HG02798 (cell line): Measurements from ENCODE around the gene FLYWCH1.

Experiments
- ATAC-seq: cut with Tn5 transposase; IDR thresholded peaks from one replicate; pipeline ENCODE4 v1.9.1; 2021; ENCODE audit warnings: mild to moderate bottlenecking; ENCODE audit not compliant: unreplicated experiment, poor library complexity

The FLYWCH1 gene

DNA sequence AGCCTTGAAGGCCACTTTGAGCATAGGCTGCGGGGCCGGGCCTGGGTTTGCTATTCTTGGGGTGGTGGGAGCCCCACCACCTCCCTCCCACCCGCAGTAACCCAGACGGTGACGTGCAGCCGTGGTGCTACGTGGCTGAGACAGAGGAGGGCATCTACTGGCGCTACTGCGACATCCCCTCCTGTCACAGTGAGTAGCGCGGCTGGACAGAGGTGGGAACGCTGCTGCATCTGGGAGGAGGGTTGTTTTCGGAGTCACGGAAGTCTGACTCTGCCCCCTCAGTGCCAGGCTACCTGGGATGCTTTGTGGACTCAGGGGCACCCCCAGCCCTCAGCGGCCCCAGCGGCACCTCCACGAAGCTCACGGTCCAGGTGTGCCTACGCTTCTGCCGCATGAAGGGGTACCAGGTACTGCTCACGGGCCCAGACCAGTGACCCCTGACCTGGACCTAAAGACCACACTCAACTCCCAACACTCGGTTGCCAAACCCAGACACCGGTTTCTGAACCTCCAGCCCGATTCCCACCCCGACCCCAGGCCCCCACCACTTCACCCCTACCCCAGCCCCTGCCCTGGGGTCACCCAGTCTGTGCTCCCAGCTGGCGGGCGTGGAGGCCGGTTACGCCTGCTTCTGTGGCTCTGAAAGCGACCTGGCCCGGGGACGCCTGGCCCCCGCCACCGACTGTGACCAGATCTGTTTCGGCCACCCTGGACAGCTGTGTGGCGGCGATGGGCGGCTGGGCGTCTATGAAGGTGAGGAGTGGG lies 54.5 kb downstream of the FLYWCH1 start:
- no peak for ATAC-seq

DNA sequence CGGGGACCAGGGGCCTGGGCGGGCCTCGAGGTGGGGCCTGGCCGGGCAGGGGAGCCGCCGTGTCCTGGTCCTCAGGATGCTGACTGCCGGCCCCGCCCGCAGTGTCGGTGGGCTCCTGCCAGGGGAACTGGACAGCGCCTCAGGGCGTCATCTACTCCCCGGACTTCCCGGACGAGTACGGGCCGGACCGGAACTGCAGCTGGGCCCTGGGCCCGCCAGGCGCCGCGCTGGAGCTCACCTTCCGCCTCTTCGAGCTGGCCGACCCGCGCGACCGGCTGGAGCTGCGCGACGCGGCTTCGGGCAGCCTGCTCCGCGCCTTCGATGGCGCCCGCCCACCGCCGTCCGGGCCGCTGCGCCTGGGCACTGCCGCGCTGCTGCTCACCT lies 55.1 kb downstream of the FLYWCH1 start:
- ATAC-seq = no peak

DNA sequence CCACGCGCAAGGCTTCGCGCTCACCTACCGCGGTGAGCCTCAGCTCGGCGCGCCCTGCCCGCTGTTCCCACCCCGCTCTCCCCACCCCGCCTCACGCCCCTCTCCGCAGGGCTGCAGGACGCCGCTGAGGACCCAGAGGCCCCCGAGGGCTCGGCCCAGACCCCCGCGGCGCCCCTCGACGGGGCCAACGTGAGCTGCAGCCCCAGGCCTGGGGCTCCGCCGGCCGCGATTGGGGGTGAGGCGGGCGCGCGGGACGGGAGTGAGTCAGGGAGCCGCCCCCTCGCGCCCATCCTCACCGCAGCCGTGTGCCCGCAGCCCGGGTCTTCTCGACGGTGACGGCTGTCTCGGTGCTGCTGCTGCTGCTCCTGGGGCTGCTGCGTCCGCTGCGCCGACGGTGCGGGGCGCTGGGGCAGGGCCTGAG lies 55.5 kb downstream of the FLYWCH1 start:
- no peak for ATAC-seq

DNA sequence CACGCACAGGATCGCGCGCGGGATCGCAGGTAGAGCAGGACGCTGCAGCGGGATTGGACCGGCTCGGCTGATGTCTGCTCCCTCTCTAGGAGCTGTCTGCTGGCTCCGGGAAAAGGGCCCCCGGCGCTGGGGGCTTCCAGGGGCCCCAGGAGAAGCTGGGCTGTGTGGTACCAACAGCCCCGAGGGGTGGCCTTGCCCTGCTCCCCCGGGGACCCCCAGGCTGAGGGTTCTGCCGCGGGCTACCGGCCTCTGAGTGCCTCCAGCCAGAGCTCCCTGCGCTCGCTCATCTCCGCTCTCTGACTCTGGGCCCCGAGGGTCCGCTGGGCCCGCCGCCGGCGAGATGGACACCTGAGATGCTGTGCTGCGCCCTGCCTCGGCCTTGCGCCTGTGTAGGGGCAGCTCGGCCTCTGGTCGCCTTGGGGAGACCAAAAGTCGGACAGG lies 56.0 kb downstream of the FLYWCH1 start:
- no peak for ATAC-seq

DNA sequence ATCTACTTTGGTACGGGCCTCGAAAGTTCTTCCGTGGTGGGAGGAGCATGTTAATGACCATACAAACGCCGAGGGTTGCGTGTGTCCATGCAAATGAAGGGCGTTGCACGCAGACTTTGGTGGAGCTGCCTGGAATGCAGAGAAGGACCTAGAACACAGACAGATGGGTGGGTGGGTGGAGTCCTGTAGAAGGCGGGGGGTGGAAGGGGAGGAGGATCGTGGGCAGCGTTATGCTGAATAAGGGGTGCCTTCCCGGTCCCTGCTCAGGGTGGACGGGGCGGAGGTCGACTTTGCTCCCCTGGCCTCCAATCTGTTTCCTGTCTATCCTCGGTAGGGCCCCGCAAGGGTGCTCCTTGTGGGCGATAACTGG lies 56.6 kb downstream of the FLYWCH1 start:
- no peak for ATAC-seq

DNA sequence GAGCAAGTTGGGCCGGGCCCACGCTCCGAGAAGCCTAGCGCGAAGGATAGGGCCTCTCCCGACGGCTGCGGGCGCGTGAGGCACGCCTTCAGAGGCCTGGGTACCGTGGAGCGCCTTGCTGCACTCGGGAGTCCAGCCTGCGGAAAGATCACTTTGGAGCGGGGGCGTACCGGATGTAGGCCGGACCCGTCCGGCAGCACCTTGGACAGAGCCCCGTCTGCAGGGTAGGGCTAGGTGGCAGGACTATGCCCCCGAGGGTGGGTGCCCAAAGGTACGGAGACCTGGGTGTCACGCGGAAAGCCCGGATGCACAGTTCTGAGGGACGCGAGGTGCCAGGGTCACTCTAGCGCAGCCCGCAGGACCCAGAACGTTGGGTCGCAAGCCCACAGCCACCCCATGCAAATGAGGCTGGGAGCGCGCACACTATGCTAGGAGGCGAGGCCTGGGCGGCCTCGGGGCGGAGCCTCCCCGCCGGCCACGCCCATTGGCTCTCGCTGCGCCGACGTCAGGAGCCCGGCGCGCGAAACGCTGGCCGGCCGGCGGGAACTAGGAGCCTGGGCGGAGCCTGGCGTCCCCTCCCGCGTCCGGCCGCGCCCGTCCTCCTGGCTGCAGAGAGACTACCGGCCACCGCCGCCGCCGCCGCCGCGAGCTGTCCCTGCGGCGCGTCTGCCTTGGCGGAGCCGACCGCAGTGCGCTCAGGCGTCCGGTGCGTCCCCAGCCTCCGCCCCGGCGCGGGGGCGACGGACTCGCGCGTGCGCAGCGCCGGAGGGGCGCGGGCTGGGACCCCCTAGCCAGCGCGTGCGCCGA lies 57.2 kb downstream of the FLYWCH1 start, which contains the start of gene PAQR4:
Gene PAQR4, plus strand, starts transcription at position 611 of the 807 bp plus-strand sequence. CDS start 327 bp downstream, outside the sequence.
- peak; percentile 81 for ATAC-seq

DNA sequence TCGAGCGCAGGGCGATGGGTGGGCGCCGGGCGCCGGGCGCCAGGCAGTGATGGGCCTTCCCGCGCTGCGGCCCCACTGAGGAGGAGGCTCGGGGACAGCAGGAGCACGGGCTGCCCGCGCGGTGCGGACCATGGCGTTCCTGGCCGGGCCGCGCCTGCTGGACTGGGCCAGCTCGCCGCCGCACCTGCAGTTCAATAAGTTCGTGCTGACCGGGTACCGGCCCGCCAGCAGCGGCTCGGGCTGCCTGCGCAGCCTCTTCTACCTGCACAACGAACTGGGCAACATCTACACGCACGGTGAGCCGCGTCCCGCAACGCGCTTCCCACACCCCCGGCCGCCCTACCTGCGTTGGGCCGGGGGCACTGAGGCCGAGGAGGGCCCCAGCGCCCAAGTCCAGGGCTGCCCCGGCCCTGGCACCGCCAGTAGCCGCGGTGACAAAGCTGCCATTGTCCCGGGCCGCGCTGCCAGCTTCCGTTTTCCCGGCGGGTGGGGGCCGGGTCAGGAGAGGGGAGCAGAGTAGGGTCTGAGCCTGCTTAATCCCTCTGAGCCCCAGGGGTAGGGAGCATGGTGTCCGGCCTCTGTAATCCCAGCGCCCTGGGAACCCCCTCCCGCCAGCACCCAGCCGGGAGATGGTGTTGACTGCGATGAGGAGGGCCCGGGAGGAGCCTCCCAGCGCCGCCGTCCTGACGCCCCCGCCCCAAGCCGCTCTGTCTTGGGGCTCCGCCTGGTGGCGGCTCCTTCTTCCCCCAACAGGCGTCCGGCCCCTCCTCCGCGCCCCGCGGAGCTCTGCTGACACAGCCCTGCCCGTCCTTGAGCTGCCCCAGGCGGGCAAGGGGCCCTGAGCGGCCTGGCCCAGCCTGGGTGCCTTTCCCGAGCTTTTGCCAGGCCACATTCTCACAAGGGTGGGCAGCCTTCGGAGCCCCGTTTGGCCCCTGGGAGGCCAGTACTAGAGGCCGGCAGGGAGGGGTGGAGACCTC lies 58.1 kb downstream of the FLYWCH1 start:
- peak; percentile 41 for ATAC-seq

DNA sequence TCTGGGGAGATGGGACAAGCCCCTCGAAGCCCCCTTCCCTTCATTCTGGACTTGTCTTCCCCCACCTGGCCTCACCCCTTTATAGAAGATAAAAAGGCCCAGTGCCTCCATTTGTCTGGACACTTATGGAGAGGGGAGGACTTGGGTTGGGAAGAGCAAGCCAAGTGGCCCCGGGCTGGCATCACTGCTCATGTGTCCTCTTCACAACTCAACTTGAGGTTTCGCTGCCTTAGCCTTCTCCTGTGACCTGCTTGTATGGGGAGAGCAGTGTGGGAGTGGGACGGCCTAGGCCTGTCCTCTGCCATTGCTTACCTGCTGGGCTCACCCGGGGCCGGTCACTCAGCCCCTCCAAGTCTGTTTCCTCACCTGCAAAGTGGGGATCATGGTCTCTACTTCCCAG lies 58.8 kb downstream of the FLYWCH1 start:
- ATAC-seq = no peak

DNA sequence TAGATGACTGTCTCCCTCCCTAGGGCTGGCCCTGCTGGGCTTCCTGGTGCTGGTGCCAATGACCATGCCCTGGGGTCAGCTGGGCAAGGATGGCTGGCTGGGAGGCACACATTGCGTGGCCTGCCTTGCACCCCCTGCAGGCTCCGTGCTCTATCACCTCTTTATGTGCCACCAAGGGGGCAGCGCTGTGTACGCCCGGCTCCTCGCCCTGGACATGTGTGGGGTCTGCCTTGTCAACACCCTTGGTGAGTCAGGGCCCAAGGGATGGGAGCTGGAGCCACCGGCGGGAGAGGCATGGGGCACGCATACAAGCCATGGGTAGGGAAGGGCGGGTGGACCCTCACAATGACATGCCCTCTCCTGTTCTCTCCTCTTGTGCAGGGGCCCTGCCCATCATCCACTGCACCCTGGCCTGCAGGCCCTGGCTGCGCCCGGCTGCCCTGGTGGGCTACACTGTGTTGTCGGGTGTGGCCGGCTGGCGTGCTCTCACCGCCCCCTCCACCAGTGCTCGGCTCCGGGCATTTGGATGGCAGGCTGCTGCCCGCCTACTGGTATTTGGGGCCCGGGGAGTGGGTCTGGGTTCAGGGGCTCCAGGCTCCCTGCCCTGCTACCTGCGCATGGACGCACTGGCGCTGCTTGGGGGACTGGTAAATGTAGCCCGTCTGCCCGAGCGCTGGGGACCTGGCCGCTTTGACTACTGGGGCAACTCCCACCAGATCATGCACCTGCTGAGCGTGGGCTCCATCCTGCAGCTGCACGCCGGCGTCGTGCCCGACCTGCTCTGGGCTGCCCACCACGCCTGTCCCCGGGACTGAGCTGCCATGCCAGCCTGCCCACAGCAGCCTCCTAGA lies 59.6 kb downstream of the FLYWCH1 start:
- ATAC-seq = no peak

DNA sequence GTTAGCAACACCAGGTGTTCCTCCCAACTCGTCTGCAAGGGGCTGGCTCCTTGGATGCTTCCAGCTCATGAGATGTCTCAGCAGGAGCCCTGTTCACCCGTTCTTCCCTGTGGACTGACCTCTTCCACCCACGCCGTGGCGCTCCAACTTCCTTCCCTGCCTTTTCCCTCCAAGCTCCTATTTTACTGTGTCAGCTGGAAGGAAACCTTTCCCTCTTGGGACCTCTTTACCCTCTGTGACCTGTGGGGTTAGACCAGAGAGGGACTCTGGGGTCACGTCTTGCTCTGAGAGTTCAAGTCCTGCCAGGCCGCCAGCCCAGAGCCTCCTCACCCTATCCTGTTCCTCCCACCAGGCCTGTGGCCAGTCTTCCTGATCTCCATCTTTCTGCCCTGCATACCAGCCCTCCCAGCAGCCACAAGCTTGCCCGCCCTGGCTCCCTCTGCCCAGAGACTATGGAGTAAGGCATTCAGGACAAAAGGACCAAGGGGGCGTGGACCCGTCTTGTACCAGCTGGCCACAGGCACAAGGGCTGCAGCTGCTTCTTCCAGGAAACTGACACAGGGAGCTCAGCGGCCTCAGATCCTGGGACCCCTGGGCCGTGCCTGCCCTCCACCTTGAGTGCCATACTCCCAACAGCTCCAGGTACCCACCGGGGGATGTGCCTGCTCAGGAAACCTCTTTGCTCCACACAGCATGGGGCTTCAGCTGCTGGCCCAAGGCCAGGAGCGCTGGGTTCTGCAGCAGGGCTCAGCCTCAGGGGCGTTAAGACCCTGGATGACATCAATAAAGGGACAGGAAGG lies 60.5 kb downstream of the FLYWCH1 start:
- no peak for ATAC-seq

DNA sequence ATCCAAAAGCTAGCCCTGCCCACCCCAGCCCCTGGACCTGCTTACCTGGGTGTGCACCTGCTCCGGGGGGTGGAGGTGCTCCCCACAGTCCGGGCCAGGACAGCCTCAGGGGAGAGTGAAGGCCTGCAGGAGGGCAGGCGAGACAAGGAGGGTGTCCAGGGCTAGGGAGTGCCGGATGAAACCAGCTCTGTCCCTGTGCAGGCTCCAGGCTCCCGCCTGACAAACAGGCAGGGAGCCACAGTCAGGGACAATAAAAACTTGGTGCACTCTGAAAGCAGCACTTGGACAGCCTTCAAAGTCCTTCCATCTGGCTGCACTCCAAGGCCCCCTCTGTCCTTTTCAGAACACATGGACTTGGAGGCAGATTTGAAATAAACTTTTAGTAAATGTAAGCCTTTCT lies 61.4 kb downstream of the FLYWCH1 start:
- no peak for ATAC-seq

DNA sequence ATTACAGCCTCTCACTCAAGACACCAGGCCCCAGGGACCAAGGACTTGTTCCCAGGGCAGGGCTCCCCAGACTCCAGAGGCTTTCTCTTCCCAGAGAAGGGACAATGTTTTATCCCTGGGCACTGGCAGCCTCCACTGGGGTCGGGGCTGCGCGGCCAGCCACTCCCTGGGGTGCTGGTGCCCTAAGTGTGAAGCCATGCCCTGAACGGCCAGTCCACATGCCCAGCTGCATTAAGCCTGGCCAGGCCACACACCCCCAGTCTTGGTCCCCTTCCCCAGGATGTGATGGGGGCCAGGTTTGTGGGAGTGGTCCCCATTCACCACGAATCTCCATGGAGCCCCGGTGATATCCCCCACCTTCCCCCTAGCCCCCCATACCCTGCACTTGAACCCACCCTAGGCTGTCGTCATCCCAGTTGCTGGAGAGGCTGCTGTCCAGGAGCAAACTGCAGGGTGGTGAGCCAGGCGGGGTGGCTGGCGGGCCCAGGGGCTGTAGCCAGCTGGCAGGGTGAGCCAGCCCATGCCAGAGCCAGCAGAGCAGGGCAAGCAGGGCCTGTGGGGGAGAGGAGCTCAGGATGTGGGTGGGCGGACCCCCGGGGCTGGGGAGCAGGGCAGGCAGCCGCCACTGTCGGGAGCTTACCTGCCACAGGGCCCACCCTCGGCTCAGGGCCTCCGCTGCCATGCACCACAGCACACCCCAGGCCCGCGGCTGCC lies 62.0 kb downstream of the FLYWCH1 start:
- no peak for ATAC-seq

DNA sequence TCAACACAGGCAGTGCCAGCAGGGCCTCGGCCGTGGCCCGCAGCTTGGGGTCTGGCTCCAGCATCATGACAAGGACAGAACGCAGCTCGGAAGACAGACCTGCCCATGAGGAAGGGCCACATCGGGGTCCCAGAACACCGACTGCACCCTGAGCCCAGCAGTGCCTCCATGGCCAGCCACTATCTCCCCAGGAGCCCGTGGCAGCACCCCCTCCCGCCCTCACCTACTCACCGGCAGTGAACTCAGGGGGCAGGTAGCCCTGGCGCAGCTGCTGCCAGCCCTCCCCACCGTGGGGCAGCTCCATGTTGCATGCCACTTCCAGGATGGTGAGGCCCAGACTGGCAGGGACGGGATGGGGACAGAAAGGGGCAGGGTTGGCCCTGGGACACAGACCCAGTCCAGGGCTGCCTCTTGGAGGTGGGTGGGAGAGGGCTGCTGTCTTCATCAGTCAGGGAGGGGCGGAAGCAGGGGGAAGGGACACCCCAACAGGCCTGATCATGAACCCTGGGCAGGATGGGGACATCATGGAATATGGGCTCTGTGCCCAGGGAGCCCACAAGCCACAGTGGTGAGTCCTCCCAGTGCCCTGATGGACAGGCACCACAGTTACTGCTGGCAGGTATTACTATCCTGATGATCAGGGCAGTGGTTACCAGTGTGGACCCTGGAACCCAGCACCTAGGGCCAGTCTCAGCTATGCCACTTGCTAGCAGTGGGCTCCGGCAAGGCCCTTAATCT lies 62.8 kb downstream of the FLYWCH1 start:
- no peak for ATAC-seq

DNA sequence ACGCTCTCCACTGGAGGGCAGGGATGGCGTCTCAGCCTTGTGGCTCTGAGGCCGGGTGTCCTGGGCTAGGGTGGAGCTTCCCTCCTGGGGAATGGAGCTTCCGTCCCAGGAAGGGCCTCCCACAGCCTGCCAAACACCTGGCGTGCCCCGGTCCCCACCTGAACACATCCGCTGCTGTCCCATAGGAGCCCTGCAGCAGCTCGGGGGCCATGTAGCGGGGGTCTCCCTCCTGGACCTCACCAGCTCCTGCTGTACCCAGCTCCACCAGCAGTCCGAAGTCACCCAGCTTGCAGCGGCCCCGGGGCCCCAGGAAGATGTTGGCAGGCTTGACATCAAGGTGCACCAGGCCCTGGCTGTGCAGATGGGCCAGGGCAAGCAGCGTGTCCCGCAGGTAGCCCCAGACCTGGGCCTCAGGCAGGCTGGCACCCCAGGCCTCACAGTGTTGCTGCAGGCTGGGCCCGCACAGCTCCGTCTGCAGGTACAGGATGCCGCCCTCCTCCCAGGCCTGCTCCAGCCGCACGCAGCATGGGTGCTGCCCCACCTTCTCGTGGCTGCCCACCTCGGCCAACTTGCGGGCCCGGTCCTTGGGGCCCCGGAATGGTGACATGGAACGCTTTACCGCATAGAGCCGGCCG lies 63.5 kb downstream of the FLYWCH1 start:
- ATAC-seq = no peak

DNA sequence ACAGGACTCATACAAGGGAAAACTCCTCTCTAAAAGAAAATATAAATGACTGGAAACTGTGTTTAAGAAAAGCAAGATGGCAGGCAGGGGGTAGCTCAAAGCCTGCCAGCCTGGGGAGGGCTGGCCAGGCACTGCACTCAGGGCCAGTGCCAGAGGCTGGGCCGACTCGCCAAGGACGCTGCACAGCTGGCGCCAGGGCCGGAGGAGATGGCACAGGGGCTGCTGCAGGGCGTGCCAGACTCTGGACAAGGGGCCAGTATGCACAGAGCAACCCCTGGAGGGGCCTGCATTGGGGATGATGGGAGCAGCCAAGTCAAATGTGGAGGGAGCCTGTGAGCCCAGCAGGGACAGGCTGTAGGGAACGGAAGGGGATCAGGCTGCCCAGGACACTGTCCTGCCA lies 64.5 kb downstream of the FLYWCH1 start:
- ATAC-seq = no peak

DNA sequence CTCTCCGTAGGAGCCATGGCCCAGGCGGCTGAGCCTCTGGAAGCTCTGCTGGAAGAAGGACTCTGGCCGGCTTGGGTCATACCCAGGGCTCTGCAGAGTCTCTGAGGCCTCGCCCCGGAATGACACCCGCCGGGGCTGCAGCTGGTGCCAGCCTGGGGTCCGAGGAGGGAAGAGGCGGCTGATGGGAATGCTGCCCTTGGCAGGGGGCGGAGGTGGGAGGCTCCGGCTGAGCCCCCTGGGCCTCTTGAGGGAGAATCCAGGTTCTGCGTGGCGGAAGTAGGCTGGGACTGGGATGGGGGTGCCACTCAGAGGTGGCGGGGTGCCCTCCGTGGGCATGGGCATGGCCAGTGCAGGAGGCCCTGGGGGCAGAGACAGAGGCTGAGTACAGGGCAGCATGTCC lies 64.9 kb downstream of the FLYWCH1 start:
- no peak for ATAC-seq

DNA sequence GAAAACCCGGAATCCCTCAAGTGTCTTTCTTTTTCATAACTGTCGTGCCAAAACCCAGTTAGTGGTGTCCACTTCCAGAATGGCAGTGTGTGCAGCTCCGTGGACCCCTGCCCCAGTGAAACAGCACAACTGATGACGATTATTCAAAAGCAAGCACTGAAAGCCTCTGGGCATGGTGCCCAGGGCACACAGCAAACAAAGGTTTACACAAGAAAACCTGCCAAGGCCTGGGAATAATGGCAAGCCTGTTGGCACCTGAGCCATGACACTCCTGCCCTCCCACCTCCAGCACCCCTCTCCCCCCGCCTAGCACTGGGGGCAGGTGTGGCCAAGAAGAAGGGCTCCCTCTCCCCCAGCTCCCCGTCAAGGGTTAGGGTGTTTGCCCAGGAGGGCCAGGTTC lies 65.7 kb downstream of the FLYWCH1 start:
- ATAC-seq = no peak
